RWPE1 (cell line): Measurements from ENCODE around the gene RRP1B.

Source experiments
- CTCF ChIA-PET: fragments of 350-600 bp; sonication (Branson Sonifier 250); formaldehyde crosslinking; extraction: SDS; loops from one replicate; lab custom pipeline; 2021; lab: Yijun Ruan, JAX
- POLR2A ChIA-PET: fragments of 400-600 bp; formaldehyde crosslinking; extraction: SDS; loops from one replicate; lab custom pipeline; 2020; ENCODE audit warnings: antibody characterized with exemption; ENCODE audit not compliant: low non-redundant PET; lab: Yijun Ruan, JAX
- DNase-seq: peaks from one replicate; pipeline ENCODE4 v3.0.0; 2012; ENCODE audit warnings: low spot score
- H3K27ac ChIP-seq: fragments of 450-650 bp; 2 replicates; pipeline ENCODE4 v1.5.1; 2017
- TF ChIP-seq, protein P1 (sequence below): fragments of 450-650 bp; conservative IDR thresholded peaks from 2 replicates; pipeline ENCODE4 v1.5.1; 2017; ENCODE audit warnings: low read depth, mild to moderate bottlenecking

Gene RRP1B

DNA sequence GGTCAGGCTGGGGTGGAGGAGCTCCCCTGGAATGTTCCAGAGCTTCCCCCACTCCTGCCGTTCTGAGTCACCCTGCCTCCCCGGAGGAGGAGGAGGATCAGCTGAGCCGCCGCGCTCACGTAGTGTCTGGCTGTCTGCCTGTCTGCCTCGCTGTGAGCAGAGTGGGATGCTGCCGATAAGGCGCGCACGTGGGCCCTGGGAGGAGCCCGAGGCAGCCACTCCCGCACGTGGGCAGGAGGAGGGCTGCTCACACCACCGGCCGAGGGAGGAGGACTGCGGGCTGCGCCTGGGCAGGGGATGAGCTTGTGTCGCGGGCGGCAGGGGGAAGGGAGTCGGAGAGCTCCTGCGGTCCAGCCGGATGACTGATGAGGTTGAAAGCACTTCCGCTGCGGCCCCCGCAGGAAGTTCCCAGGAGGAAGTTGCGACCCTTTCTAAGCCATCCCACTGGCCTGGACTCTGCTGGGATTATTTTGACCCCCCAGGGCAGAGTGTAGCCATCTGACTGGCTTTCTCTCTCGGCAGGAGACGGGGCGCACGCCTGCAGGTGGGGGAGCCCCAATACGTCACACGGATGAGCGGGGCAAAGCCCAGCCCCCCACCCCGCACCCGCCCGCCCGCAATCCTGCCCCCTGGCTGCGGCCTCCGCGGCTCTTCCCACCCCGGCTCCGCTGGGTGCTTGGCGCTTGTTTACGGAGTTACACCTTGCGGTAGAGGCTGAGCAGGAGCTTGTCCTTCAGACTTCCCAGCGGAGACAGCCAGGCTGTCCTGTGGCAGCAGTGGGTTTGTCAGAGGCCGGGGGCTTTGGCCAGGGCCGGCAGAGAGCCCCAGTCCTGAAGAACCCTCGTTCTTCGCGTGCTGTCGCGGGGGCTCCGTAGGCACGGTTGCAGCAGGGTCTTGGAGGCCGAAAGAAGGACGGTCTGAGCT, 69.4 kb downstream of the RRP1B start:
- DNase-seq = peak; percentile 92
- ChIA-PET CTCF (interaction anchor here (1.0 kb wide), 1 partner anchor 9 kb away, joined by 3 read pairs; no protein-coding TSS in a partner anchor), POLR2A (no interaction called here)
- peak overlapping the region; percentile 99 for H3K27ac ChIP-seq
- TF ChIP-seq, protein P1, sequence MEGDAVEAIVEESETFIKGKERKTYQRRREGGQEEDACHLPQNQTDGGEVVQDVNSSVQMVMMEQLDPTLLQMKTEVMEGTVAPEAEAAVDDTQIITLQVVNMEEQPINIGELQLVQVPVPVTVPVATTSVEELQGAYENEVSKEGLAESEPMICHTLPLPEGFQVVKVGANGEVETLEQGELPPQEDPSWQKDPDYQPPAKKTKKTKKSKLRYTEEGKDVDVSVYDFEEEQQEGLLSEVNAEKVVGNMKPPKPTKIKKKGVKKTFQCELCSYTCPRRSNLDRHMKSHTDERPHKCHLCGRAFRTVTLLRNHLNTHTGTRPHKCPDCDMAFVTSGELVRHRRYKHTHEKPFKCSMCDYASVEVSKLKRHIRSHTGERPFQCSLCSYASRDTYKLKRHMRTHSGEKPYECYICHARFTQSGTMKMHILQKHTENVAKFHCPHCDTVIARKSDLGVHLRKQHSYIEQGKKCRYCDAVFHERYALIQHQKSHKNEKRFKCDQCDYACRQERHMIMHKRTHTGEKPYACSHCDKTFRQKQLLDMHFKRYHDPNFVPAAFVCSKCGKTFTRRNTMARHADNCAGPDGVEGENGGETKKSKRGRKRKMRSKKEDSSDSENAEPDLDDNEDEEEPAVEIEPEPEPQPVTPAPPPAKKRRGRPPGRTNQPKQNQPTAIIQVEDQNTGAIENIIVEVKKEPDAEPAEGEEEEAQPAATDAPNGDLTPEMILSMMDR = no peak

DNA sequence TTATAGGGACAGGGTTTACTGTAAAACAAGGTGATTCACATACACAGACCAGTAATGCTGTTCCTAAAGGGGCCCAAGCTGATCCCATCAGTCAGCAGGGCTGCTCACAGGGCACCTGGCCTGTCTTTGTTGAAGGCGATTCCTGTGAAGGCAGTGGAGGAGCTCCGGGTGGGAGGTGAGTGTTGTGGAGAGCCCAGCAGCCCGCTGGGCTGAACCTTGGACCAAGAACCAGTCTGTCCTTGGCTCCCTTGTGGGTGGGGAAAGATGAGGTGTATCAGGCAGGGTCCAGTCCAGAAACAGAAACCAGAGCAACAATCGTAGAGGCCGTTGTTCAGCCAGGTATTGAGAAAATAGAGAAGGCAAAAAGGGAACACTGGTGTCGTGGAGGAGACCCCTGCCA, 72.1 kb downstream of the RRP1B start:
- TF ChIP-seq, protein P1 = no peak
- CTCF ChIA-PET = interaction anchor here (0.6 kb wide), 1 partner anchor 16 kb away, joined by 4 read pairs; no protein-coding TSS in a partner anchor
- peak overlapping the region; percentile 99 for H3K27ac ChIP-seq
- POLR2A ChIA-PET = no interaction called here
- no peak for DNase-seq

DNA sequence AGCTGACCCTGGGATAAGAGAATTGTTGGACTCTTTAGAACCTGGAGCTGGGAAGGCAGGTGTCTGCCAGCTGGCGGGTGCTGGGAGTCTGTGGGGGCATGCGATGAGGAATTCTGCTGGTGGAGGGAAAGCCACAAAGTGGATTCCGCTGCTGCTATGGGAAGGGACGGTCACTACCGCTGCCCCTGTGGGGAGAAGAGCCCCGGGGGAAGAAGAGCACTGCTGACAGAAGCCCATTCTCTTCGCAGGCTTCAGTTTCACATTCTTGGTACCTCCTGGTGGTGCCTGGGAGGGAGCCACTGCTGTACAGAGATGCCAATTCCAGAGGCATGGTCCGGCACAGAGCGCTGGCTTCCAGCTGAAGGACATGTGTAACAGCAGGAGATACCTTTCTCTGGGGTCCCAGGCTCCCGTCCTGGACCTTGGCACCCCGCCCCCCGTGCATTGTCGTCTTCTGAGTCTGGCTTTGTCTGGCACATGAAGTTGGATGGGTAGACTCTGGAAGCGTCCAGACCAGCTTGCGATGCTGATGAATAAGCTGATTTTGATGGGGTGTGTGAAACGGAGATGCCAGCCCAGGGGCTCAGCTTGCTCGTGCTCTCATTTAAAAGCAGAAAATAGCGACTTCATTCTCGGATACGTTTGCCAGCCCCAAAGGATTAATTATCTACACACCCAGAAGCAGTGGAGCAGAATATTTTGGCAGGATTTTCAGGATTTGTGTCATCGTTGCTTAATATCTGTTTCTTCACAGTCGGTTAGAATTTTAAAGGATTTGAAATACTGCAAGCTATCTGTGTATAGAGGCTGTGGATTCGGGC, 72.7 kb downstream of the RRP1B start:
- CTCF ChIA-PET = interaction anchor here (0.6 kb wide), 1 partner anchor 15 kb away, joined by 4 read pairs; no protein-coding TSS in a partner anchor

DNA sequence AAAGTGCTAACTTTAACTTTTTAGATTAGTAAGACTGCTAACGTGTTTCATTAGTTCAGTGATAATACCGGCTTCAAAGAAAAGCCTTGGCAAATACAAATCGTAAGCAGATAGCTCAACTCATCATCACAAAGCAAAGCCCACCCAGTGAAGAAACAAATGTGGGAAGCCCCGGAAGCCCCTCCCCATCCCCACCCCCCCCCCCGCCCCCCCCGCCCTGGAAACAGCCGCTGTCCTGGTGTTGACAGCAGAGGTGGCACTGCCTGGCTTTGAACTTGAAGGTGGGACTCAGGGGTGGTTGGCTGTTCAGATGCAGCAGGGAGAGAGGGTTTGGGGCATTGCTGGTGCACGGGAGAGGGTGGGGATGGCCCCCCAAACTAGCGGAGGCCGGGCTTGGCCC, 73.7 kb downstream of the RRP1B start:
- ChIA-PET POLR2A (no interaction called here), CTCF (no interaction called here)
- peak overlapping the region; percentile 99 for H3K27ac ChIP-seq
- DNase-seq = no peak
- TF ChIP-seq, protein P1 = no peak

More for the DNA sequence above, 72.7 kb downstream of the RRP1B start:
- no peak for DNase-seq
- peak overlapping the region; percentile 99 for H3K27ac ChIP-seq
- POLR2A ChIA-PET = interaction anchor here (0.6 kb wide), 1 partner anchor 45 kb away, joined by 6 read pairs; no protein-coding TSS in a partner anchor
- TF ChIP-seq, protein P1 = no peak

DNA sequence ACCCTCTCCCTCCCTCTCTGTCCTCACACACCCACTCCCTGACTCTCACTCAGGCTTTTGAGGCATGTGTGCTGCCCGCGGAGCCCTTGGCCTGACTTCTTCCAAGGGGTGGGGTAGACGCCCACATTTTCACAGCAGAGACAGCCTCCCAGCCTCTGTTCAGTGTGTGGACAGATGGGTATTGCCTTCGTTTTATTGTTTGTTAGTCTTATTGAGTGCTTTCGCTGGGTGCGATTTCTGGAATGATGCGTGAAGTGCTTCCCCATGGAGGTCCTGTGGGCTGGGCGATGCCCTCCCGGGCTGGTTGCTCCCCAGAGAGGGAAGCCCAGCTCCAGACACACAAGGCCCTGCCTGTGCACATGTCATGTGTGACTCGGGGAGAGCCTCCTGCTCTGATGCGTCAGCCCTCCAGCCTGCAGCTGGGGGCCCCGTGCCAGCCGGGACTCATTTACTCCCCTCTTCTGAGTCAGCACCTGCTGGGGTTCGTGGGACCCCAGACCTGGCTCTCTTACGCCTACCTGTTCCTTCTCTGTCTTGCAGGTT, 74.2 kb downstream of the RRP1B start:
- DNase-seq = peak; percentile 38
- ChIA-PET POLR2A (no interaction called here), CTCF (no interaction called here)
- H3K27ac ChIP-seq = peak overlapping the region; percentile 99
- TF ChIP-seq, protein P1 = no peak
